Parathyroid adenoma (tissue), 2 donors: ENCODE data around the gene POU2F3.

Experiments
- H2AFZ ChIP-seq: fragments of 300-600 bp; sonication (generic); one replicate; pipeline ENCODE4 v1.7.0; 2017; ENCODE audit warnings: antibody characterized with exemption, mild to moderate bottlenecking
- H3K27ac ChIP-seq: fragments of 300-600 bp; sonication (generic); one replicate; pipeline ENCODE4 v1.7.0; 2017
- H3K27me3 ChIP-seq: fragments of 300-600 bp; sonication (generic); one replicate; pipeline ENCODE4 v1.7.0; 2017; ENCODE audit warnings: low read length; ENCODE audit not compliant: control insufficient read depth, insufficient read depth
- H3K36me3 ChIP-seq: fragments of 300-600 bp; sonication (generic); one replicate; pipeline ENCODE4 v1.7.0; 2017; ENCODE audit warnings: low read length; ENCODE audit not compliant: control insufficient read depth, insufficient read depth
- H3K4me1 ChIP-seq: fragments of 300-600 bp; sonication (generic); one replicate; pipeline ENCODE4 v1.7.0; 2017; ENCODE audit warnings: control low read depth
- H3K4me2 ChIP-seq: fragments of 300-600 bp; sonication (generic); one replicate; pipeline ENCODE4 v1.7.0; 2017; ENCODE audit warnings: low read length
- H3K4me3 ChIP-seq: fragments of 300-600 bp; sonication (generic); one replicate; pipeline ENCODE4 v1.7.0; 2017; ENCODE audit warnings: low read depth, low read length
- H3K79me2 ChIP-seq: fragments of 300-600 bp; sonication (generic); one replicate; pipeline ENCODE4 v1.7.0; 2017; ENCODE audit warnings: control low read depth
- H3K9ac ChIP-seq: fragments of 300-600 bp; sonication (generic); one replicate; pipeline ENCODE4 v1.7.0; 2017; ENCODE audit warnings: mild to moderate bottlenecking
- H3K9me3 ChIP-seq: fragments of 300-600 bp; sonication (generic); one replicate; pipeline ENCODE4 v1.7.0; 2017; ENCODE audit warnings: low read length; ENCODE audit not compliant: control insufficient read depth
- TF ChIP-seq, protein P1 (sequence below): fragments of 300-600 bp; sonication (generic); IDR thresholded peaks from one replicate; pipeline ENCODE4 v1.7.0; 2017; ENCODE audit warnings: antibody characterized with exemption, mild to moderate bottlenecking
- donor health status: primary hyperparathyroidism.

POU2F3 gene

DNA sequence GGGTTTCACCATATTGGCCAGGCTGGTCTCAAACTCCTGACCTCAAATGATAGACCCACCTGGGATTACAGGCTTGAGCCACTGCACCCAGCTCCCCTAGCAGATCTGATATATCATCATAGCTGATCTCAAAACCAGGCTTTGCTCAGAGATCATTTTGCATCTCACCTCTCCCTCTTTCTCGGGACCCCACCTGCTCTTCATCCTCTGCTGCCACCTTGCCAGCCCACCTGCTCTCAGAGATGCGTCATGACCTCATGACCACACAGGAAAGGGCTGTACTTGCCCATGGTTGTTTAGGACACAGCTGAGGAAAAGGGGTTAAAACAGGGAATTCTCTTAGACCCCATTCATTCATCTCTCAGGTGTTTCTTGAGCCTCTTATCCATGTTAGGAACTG lies 27.4 kb downstream of the POU2F3 start:
- Histone ChIP-seq H3K4me3 (no peak overlapping the region), H3K4me1 (peaks cover 10% of the 10 kb centered on the region), H3K9ac (no peak overlapping the region), H3K4me2 (no peak overlapping the region), H3K36me3 (no peaks in the 10 kb centered on the region), H3K27me3 (no peaks in the 10 kb centered on the region), H3K79me2 (no peaks in the 10 kb centered on the region), H3K9me3 (no peaks in the 10 kb centered on the region), H3K27ac (no peak overlapping the region), H2AFZ (no peak overlapping the region)
- TF ChIP-seq, protein P1, sequence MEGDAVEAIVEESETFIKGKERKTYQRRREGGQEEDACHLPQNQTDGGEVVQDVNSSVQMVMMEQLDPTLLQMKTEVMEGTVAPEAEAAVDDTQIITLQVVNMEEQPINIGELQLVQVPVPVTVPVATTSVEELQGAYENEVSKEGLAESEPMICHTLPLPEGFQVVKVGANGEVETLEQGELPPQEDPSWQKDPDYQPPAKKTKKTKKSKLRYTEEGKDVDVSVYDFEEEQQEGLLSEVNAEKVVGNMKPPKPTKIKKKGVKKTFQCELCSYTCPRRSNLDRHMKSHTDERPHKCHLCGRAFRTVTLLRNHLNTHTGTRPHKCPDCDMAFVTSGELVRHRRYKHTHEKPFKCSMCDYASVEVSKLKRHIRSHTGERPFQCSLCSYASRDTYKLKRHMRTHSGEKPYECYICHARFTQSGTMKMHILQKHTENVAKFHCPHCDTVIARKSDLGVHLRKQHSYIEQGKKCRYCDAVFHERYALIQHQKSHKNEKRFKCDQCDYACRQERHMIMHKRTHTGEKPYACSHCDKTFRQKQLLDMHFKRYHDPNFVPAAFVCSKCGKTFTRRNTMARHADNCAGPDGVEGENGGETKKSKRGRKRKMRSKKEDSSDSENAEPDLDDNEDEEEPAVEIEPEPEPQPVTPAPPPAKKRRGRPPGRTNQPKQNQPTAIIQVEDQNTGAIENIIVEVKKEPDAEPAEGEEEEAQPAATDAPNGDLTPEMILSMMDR = no peak

DNA sequence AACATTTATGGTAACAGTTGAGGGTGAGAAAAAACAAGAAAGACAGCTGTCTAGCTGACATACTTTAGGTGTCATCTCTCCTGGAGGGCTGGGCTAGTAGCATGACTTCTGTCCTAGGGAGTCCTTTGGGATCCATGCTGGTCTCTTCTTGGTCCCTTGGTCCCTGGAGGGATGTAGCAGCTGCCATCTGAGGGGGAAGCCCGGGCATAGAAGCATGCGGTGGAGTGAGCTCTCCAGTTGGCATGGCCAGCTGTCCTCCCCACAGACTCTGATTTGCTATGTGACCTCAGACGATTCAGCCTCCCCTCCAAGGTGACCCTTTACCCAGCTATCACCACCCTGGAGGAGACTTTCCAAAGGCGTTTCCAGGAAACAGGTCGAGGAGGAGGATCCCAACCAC lies 28.7 kb downstream of the POU2F3 start:
- H3K9ac ChIP-seq = no peak overlapping the region
- H3K36me3 ChIP-seq = no peaks in the 10 kb centered on the region
- no peaks in the 10 kb centered on the region for H3K9me3 ChIP-seq
- no peaks in the 10 kb centered on the region for H3K27me3 ChIP-seq
- H3K79me2 ChIP-seq = no peaks in the 10 kb centered on the region
- no peak overlapping the region for H3K4me2 ChIP-seq
- H3K27ac ChIP-seq = no peak overlapping the region
- H3K4me3 ChIP-seq = no peak overlapping the region
- H3K4me1 ChIP-seq = peaks cover 10% of the 10 kb centered on the region
- H2AFZ ChIP-seq = no peak overlapping the region
- TF ChIP-seq, protein P1 = no peak

DNA sequence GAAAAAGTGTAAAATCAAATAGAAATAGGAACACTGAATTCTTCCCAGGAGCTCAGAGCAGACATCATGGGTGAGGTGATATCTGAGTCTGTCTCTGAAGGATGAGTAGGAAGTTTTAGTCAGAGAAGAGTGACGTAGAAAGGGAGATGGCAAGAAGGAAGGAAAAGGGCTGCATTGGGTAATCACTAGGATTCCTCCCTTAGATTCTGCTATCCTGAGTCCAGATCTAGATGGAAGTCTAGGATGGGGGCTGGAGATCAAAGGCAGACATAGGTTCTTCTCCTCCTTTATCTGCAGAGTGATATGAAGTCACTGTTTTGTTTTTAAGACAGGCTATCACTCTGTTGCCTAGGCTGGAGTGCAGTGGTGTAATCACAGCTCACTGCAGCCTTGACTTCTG lies 30.4 kb downstream of the POU2F3 start:
- Histone ChIP-seq H3K4me2 (no peak overlapping the region), H3K4me3 (no peak overlapping the region), H3K27me3 (no peaks in the 10 kb centered on the region), H2AFZ (no peak overlapping the region), H3K27ac (no peak overlapping the region), H3K9me3 (no peaks in the 10 kb centered on the region), H3K36me3 (no peaks in the 10 kb centered on the region), H3K9ac (no peak overlapping the region), H3K4me1 (peaks cover 13% of the 10 kb centered on the region), H3K79me2 (no peaks in the 10 kb centered on the region)
- TF ChIP-seq, protein P1 = no peak

DNA sequence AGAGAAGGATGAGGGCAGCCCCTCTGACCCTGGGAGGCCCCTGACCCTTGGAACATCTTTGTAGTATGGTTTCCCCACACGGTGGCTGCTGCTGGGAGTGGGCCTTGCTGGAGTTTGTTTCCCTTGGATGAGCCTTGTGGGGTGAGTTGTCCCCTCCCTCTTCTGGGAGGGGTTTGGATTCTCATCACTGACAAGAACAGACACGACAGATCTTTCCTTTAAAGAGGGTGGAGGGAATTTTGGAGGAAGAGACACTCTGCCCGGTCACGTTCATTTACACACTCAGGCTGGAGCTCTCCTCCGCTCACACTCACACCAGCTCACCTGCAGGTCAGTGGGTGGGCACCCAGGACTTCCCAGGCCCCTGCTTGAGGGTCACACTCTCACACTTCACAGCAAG lies 31.7 kb downstream of the POU2F3 start:
- H3K4me3 ChIP-seq = no peak overlapping the region
- H3K4me1 ChIP-seq = peaks cover 11% of the 10 kb centered on the region
- H2AFZ ChIP-seq = no peak overlapping the region

DNA sequence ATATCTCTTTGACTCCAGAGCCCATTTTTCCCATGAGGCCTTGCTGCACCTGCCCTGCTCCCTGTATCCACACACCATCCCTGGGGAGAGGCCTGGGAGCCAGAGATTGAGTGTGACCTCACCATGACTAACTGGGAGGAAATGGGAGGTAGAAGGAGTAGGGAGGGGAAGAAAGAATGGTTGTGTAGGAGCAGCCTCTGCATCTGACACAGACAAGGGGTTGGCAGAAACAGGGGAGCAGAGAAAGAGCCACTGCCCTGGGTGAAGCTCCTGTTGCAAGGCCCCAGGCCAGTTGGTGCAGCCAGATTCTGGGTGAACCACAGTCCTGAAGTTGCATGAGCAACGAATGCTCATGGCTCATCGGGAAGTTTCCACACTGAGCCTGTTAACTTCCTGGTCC lies 32.4 kb downstream of the POU2F3 start:
- Histone ChIP-seq H3K36me3 (no peaks in the 10 kb centered on the region), H2AFZ (no peak overlapping the region), H3K9me3 (no peaks in the 10 kb centered on the region), H3K4me1 (peaks cover 12% of the 10 kb centered on the region), H3K27me3 (no peaks in the 10 kb centered on the region), H3K27ac (peak overlapping the region; percentile 63), H3K4me2 (no peak overlapping the region), H3K9ac (no peak overlapping the region), H3K79me2 (no peaks in the 10 kb centered on the region), H3K4me3 (no peak overlapping the region)
- TF ChIP-seq, protein P1 = no peak

More for the DNA sequence above, 31.7 kb downstream of the POU2F3 start:
- H3K27me3 ChIP-seq = no peaks in the 10 kb centered on the region
- peak overlapping the region; percentile 63 for H3K27ac ChIP-seq
- H3K4me2 ChIP-seq = no peak overlapping the region
- no peaks in the 10 kb centered on the region for H3K36me3 ChIP-seq
- no peaks in the 10 kb centered on the region for H3K9me3 ChIP-seq
- TF ChIP-seq, protein P1 = no peak
- H3K79me2 ChIP-seq = no peaks in the 10 kb centered on the region
- H3K9ac ChIP-seq = no peak overlapping the region
